Liver (tissue), 3 donors: Measurements from ENCODE around the gene TEX19.
"Not testable (repeated sequence)": the region's sequence is repeated elsewhere in the genome, so short reads cannot be mapped to it uniquely, and the experiment has no call there.

Experiments
- EGR1 ChIP-seq, 2 donors: IDR thresholded peaks; 2 replicates each; pipeline ENCODE4 v1.6.1; 2016 to 2018; ENCODE audit warnings: antibody characterized with exemption in 2 of 2, low read depth in 2 of 2
- GABPA ChIP-seq, 2 donors: IDR thresholded peaks in 1 of 2; conservative IDR thresholded peaks in 1 of 2; 2 replicates each; pipeline ENCODE4 v1.6.1; 2016; ENCODE audit warnings: antibody characterized with exemption in 2 of 2, mild to moderate bottlenecking in 1 of 2, moderate library complexity in 1 of 2
- JUND ChIP-seq, 2 donors: IDR thresholded peaks; 2 replicates each; pipeline ENCODE4 v1.6.1; 2016; ENCODE audit warnings: antibody characterized with exemption in 2 of 2
- RAD21 ChIP-seq, 2 donors: IDR thresholded peaks; 2 replicates each; pipeline ENCODE4 v1.6.1; 2016; ENCODE audit warnings: antibody characterized with exemption in 2 of 2, mild to moderate bottlenecking in 2 of 2
- SP1 ChIP-seq: IDR thresholded peaks from 2 replicates; pipeline ENCODE4 v1.6.1; 2018; ENCODE audit warnings: antibody characterized with exemption, mild to moderate bottlenecking
- TAF1 ChIP-seq: conservative IDR thresholded peaks from 2 replicates; pipeline ENCODE4 v1.6.1; 2016; ENCODE audit warnings: antibody characterized with exemption, mild to moderate bottlenecking
- YY1 ChIP-seq: IDR thresholded peaks from 2 replicates; pipeline ENCODE4 v1.6.1; 2016; ENCODE audit warnings: antibody characterized with exemption, mild to moderate bottlenecking
- TF ChIP-seq, protein P1 (sequence below): fragments of 150-350 bp; IDR thresholded peaks from 2 replicates; pipeline ENCODE4 v1.5.1; 2017; ENCODE audit warnings: improper control_type of control experiment, low read depth, low read length; ENCODE audit not compliant: missing input control
- TF ChIP-seq, protein P2 (sequence below): IDR thresholded peaks from 2 replicates; pipeline ENCODE4 v1.6.1; 2016; ENCODE audit warnings: antibody characterized with exemption
- TF ChIP-seq, protein P3 (sequence below): IDR thresholded peaks from 2 replicates; pipeline ENCODE4 v1.6.1; 2016; ENCODE audit warnings: antibody characterized with exemption
- TF ChIP-seq, protein P4 (sequence below): IDR thresholded peaks from 2 replicates; pipeline ENCODE4 v1.6.1; 2016; ENCODE audit warnings: antibody characterized with exemption, mild to moderate bottlenecking
- donor health status: healthy.
- donor health status: healthy.

DNA sequence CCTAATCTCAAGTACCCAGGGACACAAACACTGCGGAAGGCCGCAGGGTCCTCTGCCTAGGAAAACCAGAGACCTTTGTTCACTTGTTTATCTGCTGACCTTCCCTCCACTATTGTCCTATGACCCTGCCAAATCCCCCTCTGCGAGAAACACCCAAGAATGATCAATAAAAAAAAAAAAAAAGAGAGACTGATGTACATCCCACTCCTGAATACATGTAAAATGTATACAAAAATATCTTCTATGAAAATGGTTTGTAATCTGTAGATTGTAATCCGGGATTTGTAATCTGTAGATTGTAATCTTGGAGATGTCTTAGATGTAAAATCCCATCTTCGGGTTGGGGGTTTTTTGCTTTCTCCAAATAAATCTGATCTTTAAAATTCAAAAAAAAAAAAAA, 18.2 kb downstream of the TEX19 start:
- TF ChIP-seq, protein P1, sequence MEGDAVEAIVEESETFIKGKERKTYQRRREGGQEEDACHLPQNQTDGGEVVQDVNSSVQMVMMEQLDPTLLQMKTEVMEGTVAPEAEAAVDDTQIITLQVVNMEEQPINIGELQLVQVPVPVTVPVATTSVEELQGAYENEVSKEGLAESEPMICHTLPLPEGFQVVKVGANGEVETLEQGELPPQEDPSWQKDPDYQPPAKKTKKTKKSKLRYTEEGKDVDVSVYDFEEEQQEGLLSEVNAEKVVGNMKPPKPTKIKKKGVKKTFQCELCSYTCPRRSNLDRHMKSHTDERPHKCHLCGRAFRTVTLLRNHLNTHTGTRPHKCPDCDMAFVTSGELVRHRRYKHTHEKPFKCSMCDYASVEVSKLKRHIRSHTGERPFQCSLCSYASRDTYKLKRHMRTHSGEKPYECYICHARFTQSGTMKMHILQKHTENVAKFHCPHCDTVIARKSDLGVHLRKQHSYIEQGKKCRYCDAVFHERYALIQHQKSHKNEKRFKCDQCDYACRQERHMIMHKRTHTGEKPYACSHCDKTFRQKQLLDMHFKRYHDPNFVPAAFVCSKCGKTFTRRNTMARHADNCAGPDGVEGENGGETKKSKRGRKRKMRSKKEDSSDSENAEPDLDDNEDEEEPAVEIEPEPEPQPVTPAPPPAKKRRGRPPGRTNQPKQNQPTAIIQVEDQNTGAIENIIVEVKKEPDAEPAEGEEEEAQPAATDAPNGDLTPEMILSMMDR, result not testable (repeated sequence)
- TF ChIP-seq, protein P2, sequence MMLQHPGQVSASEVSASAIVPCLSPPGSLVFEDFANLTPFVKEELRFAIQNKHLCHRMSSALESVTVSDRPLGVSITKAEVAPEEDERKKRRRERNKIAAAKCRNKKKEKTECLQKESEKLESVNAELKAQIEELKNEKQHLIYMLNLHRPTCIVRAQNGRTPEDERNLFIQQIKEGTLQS, result not testable (repeated sequence)
- not testable (repeated sequence) for TF ChIP-seq GABPA (IDR thresholded peaks at IDR 0.05 in 1 of 2, conservative IDR thresholded peaks at IDR 0.05 in 1 of 2); RAD21 (IDR thresholded peaks at IDR 0.05); SP1; EGR1 (IDR thresholded peaks at IDR 0.05; ENCODE audit: low read depth in 2 of 2); TAF1; JUND (IDR thresholded peaks at IDR 0.05); YY1
- TF ChIP-seq, protein P3, sequence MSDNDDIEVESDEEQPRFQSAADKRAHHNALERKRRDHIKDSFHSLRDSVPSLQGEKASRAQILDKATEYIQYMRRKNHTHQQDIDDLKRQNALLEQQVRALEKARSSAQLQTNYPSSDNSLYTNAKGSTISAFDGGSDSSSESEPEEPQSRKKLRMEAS, result not testable (repeated sequence)
- TF ChIP-seq, protein P4, sequence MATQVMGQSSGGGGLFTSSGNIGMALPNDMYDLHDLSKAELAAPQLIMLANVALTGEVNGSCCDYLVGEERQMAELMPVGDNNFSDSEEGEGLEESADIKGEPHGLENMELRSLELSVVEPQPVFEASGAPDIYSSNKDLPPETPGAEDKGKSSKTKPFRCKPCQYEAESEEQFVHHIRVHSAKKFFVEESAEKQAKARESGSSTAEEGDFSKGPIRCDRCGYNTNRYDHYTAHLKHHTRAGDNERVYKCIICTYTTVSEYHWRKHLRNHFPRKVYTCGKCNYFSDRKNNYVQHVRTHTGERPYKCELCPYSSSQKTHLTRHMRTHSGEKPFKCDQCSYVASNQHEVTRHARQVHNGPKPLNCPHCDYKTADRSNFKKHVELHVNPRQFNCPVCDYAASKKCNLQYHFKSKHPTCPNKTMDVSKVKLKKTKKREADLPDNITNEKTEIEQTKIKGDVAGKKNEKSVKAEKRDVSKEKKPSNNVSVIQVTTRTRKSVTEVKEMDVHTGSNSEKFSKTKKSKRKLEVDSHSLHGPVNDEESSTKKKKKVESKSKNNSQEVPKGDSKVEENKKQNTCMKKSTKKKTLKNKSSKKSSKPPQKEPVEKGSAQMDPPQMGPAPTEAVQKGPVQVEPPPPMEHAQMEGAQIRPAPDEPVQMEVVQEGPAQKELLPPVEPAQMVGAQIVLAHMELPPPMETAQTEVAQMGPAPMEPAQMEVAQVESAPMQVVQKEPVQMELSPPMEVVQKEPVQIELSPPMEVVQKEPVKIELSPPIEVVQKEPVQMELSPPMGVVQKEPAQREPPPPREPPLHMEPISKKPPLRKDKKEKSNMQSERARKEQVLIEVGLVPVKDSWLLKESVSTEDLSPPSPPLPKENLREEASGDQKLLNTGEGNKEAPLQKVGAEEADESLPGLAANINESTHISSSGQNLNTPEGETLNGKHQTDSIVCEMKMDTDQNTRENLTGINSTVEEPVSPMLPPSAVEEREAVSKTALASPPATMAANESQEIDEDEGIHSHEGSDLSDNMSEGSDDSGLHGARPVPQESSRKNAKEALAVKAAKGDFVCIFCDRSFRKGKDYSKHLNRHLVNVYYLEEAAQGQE, result not testable (repeated sequence)
